NCI-H1417 (cell line): Measurements from ENCODE around the gene ADAT3.

Source experiments
- DNase-seq, 3 experiments: peaks; one replicate each; lab custom pipeline; 2025; lab: John Stamatoyannopoulos, UW

ADAT3 gene

GRCh38 chr19:1905110-1905862, at the start of gene ADAT3, which contains the start of gene SCAMP4:
Gene ADAT3, plus strand, starts transcription at chr19:1905399. Its CDS starts 6,649 bp downstream, at chr19:1912048.
Gene SCAMP4, plus strand, starts transcription at chr19:1905399. Its CDS starts 9,621 bp downstream, at chr19:1915020.
- peak; percentile 99 for DNase-seq

- no peak for DNase-seq
These were observed 49.4 kb upstream of the ADAT3 start for GRCh38 chr19:1855828-1856255.

GRCh38 chr19:1856345-1856697, 48.9 kb upstream of the ADAT3 start:
- DNase-seq: no peak

- DNase-seq: peak in 1 of 3 experiments; percentile 28
These were observed 48.2 kb upstream of the ADAT3 start for GRCh38 chr19:1856698-1857603.

- DNase-seq: no peak
These were observed 47.4 kb upstream of the ADAT3 start for GRCh38 chr19:1857648-1858326.

GRCh38 chr19:1858412-1859081, 46.7 kb upstream of the ADAT3 start:
- no peak for DNase-seq

GRCh38 chr19:1859331-1859781, 45.8 kb upstream of the ADAT3 start:
- no peak for DNase-seq

- DNase-seq: peak; percentile 11 to 83 (median 65)
These were observed 45.0 kb upstream of the ADAT3 start for GRCh38 chr19:1860042-1860775.

GRCh38 chr19:1860821-1861598, 44.2 kb upstream of the ADAT3 start:
- no peak for DNase-seq

- no peak for DNase-seq
These were observed 43.6 kb upstream of the ADAT3 start for GRCh38 chr19:1861599-1862031.

- peak in 1 of 3 experiments; percentile 72 for DNase-seq
These were observed 43.2 kb upstream of the ADAT3 start for GRCh38 chr19:1862068-1862423.

GRCh38 chr19:1862424-1863327, 42.5 kb upstream of the ADAT3 start:
- peak; percentile 52 to 75 (median 65) for DNase-seq

- no peak for DNase-seq
These were observed 41.9 kb upstream of the ADAT3 start, which contains the start of gene KLF16 for GRCh38 chr19:1863328-1863637. Gene KLF16, minus strand, starts transcription at chr19:1863579. Its CDS starts 82 bp downstream, at chr19:1863497.

- DNase-seq: peak; percentile 97 to 99 (median 99)
These were observed 41.3 kb upstream of the ADAT3 start for GRCh38 chr19:1863638-1864479.

GRCh38 chr19:1864480-1865171, 40.6 kb upstream of the ADAT3 start:
- peak; percentile 44 to 75 (median 73) for DNase-seq

GRCh38 chr19:1865172-1866010, 39.8 kb upstream of the ADAT3 start:
- no peak for DNase-seq
